Measurements from ENCODE around the gene LCLAT1.

The LCLAT1 gene

GRCh38 chr2:30422444-30423040, 24.5 kb upstream of the LCLAT1 start:
- peak; percentile 72 to 91 for DNase-seq (ENCODE audit: extremely low read depth in 1 of 2, low read depth in 1 of 2)

GRCh38 chr2:30424231-30424630, 22.8 kb upstream of the LCLAT1 start:
- DNase-seq (ENCODE audit: extremely low read depth in 1 of 2, low read depth in 1 of 2): no peak

- no peak for DNase-seq (ENCODE audit: extremely low read depth in 1 of 2, low read depth in 1 of 2)
Measured at GRCh38 chr2:30425326-30425725, 21.7 kb upstream of the LCLAT1 start.

- no peak for DNase-seq (ENCODE audit: extremely low read depth in 1 of 2, low read depth in 1 of 2)
Measured at GRCh38 chr2:30427606-30428347, 19.3 kb upstream of the LCLAT1 start.

- no peak for DNase-seq (ENCODE audit: extremely low read depth in 1 of 2, low read depth in 1 of 2)
Measured at GRCh38 chr2:30428348-30428662, 18.7 kb upstream of the LCLAT1 start.

GRCh38 chr2:30428827-30429461, 18.1 kb upstream of the LCLAT1 start:
- DNase-seq (ENCODE audit: extremely low read depth in 1 of 2, low read depth in 1 of 2): no peak

GRCh38 chr2:30433541-30434299, 13.3 kb upstream of the LCLAT1 start:
- no peak for DNase-seq (ENCODE audit: extremely low read depth in 1 of 2, low read depth in 1 of 2)

GRCh38 chr2:30434708-30435107, 12.3 kb upstream of the LCLAT1 start:
- no peak for DNase-seq (ENCODE audit: extremely low read depth in 1 of 2, low read depth in 1 of 2)

- no peak for DNase-seq (ENCODE audit: extremely low read depth in 1 of 2, low read depth in 1 of 2)
Measured at GRCh38 chr2:30436859-30437435, 10.1 kb upstream of the LCLAT1 start.

GRCh38 chr2:30437809-30438548, 9.1 kb upstream of the LCLAT1 start:
- no peak for DNase-seq (ENCODE audit: extremely low read depth in 1 of 2, low read depth in 1 of 2)

GRCh38 chr2:30439296-30439695, 7.8 kb upstream of the LCLAT1 start:
- no peak for DNase-seq (ENCODE audit: extremely low read depth in 1 of 2, low read depth in 1 of 2)

- DNase-seq (ENCODE audit: extremely low read depth in 1 of 2, low read depth in 1 of 2): no peak
Measured at GRCh38 chr2:30439879-30440278, 7.2 kb upstream of the LCLAT1 start.

GRCh38 chr2:30441023-30441422, 6.0 kb upstream of the LCLAT1 start:
- DNase-seq (ENCODE audit: extremely low read depth in 1 of 2, low read depth in 1 of 2): no peak

- no peak for DNase-seq (ENCODE audit: extremely low read depth in 1 of 2, low read depth in 1 of 2)
Measured at GRCh38 chr2:30443081-30443480, 4.0 kb upstream of the LCLAT1 start.

- DNase-seq (ENCODE audit: extremely low read depth in 1 of 2, low read depth in 1 of 2): no peak
Measured at GRCh38 chr2:30444273-30444672, 2.8 kb upstream of the LCLAT1 start.

- DNase-seq (ENCODE audit: extremely low read depth in 1 of 2, low read depth in 1 of 2): no peak
Measured at GRCh38 chr2:30445266-30445821, 1.7 kb upstream of the LCLAT1 start.

GRCh38 chr2:30446602-30447148, 371 bp upstream of the LCLAT1 start:
- no peak for DNase-seq (ENCODE audit: extremely low read depth in 1 of 2, low read depth in 1 of 2)

GRCh38 chr2:30448308-30448707, 1.3 kb downstream of the LCLAT1 start:
- no peak for DNase-seq (ENCODE audit: extremely low read depth in 1 of 2, low read depth in 1 of 2)

GRCh38 chr2:30448866-30449265, 1.8 kb downstream of the LCLAT1 start:
- DNase-seq (ENCODE audit: extremely low read depth in 1 of 2, low read depth in 1 of 2): no peak

- DNase-seq (ENCODE audit: extremely low read depth in 1 of 2, low read depth in 1 of 2): no peak
Measured at GRCh38 chr2:30450025-30450424, 3.0 kb downstream of the LCLAT1 start.

Data from stimulated activated CD8-positive, alpha-beta memory T cell treated with anti-CD3 and anti-CD28 coated beads, Interleukin-7, amount 100 ng/mL, for 48 hours (primary cell).